ENCODE measurements around the gene AFF3.

The AFF3 gene

DNA sequence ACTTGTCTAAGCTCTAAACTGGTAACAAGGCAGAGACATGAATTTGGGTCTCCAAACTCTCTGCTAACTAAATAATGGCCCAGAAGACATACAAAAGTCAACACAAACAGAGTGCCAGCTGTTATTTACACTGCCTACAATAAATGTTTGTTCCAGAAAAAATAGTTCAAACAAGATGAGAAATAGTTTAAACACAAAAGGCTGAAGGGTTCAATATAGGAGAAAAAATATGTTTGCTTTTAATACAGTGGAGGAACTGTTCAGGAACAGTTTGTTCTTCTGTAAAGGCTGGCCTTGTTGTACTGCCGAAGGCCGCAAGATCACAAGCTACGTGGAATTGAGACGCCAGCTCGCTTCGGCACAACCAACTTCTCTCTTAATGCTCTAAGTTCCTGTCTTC lies 74.6 kb downstream of the AFF3 start:
- DNase-seq: no peak

- no peak for DNase-seq
Measured at GRCh38 chr2:100066856-100067255, 75.5 kb downstream of the AFF3 start.

DNA sequence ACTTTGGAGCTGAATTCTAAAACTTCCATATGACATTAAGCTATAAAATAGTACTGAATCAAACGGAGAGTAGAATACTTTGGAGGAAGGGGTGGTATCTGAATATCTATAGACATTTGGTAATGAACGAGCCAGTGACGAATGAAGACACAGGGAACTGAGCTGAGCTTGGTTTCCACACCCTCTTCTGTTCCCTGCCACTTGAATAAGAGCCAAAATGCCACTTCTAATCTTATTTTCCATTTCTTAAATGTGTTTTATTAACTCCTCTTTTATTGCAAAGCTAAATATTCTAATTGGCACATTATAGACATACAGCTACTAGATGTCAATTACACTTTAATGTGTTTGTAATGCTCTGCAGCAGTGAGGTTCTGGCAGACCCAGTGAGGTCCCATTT lies 76.1 kb downstream of the AFF3 start:
- peak; percentile 16 for DNase-seq

- DNase-seq: peak; percentile 5
Measured at GRCh38 chr2:100064592-100065428, 77.6 kb downstream of the AFF3 start.

DNA sequence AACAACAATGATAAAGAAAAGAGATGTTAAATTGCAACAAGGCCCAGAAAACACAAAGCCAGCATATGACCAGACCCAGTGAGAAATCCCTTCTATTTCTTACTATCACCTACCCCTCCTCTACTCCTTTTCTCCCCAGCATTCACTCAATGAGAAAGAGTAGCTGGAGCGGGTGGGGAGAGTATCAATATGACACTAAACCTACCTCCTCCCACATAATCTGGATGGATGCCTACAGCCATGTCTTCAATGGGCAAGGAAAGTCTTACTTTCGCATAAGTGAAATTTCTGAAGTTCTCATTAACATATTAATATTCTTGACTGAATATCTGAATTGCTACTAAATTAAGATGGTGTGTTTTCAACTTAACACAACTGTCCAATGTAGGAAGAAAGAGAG lies 78.2 kb downstream of the AFF3 start:
- DNase-seq: no peak

- no peak for DNase-seq
Measured at GRCh38 chr2:100063459-100063953, 78.9 kb downstream of the AFF3 start.

- no peak for DNase-seq
Measured at GRCh38 chr2:100062336-100062735, 80.1 kb downstream of the AFF3 start.

DNA sequence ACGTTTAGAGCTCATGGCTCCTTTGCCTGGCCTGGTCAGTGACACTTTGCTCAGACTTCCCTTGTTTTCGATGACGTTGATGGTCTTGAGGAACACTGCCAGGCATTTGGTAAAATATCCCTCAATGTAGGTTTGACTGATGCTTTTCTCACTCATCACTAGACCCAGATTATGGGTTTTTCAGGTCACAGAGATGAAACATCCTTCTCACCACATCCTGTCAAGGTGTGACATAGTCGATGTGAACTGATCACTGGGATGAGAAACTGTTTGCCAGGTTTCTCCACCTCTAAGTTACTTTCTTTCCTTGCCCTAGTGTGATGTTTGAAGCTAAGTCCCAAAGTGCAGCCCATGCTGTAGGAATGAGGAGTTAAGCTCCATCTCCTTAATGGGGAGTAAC lies 81.5 kb downstream of the AFF3 start:
- no peak for DNase-seq

DNA sequence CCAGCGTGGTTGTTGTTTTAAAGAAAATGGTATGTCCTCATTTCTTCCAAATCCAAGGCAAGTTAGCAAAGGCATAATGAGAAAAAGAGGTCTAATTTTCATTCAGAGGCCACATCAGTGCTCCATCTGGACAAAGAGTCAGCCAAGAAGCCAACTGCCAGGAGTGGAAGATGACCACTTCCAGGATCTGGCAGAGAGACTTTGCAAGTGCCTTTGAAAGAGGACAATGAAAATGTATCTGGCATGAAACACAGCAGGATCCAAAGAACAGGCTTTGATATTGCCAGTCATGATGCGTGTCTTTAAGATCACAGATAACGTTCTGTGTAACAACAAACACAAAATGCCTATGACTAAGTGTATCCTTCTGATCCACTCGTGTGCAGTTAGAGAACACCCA lies 82.8 kb downstream of the AFF3 start:
- no peak for DNase-seq

GRCh38 chr2:100057901-100058261 lies 84.5 kb downstream of the AFF3 start:
- no peak for DNase-seq

DNA sequence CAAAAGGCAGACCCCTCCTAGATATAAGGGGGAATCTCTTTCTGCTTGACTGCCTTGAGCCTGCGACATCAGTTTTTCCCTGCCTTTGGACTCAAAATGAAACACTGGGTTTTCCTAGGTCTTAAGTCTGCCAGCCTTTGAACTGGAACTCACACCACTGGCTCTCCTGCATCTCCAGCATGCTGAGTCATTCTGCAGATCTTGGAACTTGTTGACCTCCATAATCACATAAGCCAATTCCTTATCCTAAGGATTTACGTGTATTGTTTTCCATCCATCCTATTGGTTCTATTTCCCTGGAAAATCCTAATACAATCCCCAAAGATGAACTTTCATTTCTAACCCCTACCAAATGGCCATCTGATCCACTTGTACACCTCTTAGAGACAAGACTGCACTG lies 88.0 kb downstream of the AFF3 start:
- DNase-seq: no peak

DNA sequence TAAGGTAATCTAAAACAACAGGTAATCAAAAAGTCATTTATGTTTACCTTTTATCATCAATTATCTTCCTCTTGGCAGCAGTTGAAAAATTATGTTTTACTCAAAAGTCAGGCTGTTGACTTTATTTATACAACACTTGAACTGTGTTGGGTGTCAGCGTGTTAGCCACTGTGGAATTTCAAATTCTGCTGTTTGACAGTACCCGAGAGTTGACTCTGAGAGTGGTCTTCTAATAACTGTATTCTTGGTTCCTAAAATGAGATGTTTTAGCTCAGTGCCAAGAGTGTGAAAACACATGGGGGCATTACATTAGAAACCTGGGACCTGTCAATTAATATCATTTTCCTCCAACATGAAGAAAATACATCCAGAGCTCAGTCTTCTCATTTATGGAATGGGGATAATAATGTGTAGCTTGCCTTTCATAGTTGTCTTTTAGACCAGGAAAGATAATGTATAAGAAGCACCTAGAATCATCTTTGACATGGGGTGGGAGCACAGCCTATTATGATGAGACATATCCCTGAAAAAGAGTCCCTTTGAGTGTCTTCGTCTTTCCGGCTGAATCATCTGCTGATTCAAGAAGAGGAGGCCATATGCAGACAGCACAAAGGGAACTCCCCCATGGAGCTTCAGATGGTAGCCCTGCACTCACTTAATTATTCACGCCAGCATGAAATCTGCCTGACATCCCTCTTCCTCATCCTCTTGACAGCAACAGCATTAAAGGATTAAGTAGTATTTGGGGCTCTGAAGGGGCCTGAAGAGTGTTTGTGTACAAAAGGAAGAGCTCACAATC lies 89.1 kb downstream of the AFF3 start:
- DNase-seq: no peak

DNA sequence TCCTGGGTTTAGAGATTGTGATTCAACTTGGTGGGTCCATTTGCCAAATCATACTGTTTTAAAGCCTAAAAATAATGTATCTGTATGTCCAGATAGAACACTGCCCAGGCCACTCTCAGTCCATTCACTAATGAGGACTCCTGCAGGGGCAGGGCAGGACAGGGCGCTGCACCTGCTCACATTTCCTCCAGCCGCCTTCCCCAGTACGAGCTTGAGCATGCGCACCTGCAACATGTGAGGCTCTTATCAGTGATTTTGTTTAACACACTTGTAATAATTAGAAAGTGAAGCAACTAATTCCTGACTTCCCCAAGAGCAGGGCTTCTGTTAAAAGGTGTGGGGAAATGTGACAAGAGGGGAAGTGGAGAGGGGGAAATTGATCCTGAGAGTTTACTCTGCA lies 89.7 kb downstream of the AFF3 start:
- DNase-seq: no peak

GRCh38 chr2:100051253-100051652 lies 91.1 kb downstream of the AFF3 start:
- no peak for DNase-seq

- no peak for DNase-seq
Measured at GRCh38 chr2:100050685-100051084, 91.7 kb downstream of the AFF3 start.

- no peak for DNase-seq
Measured at GRCh38 chr2:100046961-100047947, 95.1 kb downstream of the AFF3 start.

DNA sequence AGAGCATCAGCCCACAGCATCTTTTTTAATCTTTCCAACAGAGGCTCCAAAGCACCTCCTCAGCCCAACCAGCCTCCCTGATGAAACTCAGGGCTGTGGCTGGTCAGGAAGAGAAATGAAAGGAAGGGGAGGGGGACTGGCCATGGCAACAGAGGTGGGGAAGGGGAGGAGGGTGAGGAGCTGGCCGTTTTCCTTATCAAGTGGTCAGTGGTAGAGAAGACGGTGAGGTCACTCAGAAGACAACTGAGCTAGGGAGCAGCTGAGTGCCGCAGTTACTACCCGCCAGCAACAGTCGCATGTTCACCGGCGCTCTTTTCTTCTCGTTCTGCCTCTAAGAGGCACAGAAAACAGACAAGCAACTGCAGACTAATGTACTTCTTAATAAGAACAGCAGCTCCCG lies 97.4 kb downstream of the AFF3 start:
- DNase-seq: no peak

DNA sequence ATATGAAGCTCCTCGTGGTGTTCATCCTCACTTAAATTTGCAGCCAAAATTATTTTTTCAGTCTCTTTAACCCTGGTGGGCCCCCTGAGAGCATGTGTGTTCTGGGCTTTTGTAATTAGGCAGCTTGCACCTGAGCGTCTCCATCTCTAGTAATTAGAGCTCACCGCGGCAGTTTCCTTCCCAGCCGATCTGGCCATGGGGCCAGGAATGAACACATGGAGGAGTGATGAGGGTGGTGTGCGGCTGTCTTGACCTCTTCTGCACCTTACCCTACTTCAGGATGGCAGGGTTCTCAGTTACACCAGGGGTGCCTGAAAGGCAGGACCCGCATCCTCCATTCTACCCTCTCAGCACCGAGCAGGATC lies 98.5 kb downstream of the AFF3 start:
- DNase-seq: no peak

DNA sequence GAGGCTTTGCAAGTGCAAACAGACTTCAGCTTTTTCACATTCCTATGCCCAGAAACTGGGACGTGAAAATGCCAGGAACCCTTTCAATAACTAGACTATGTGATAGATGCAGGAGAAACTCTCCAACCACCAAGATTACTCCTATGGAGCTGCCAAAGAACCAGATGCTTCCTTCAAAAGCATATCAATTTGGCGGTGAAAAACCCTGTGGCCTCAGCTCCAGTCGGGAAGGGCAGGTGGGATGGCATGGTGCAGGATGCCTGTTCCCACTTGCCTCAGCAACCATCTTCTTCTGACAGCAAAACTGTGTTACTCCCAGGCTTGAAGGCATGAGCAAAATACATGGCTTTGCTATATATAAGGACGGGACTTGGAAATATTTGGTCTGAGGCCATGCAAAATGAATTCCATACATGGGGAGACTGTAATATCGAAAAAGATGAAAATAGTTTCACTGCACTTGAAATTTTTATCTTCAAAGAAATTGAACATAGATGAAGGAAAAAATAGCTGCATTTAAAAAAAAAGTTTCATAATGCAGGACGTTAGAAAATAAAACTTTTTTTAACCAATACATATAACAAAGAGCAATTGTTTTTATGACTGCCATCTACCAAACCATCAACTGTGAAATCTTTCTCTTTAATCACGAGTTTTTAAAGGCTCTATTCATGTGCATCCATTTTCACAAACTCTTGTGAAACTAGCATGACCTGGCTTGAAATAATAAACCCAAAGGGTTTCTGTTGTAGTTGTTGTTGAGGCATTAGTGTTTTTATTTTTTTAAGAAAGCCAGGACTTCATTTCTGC lies 99.1 kb downstream of the AFF3 start:
- DNase-seq: no peak

DNA sequence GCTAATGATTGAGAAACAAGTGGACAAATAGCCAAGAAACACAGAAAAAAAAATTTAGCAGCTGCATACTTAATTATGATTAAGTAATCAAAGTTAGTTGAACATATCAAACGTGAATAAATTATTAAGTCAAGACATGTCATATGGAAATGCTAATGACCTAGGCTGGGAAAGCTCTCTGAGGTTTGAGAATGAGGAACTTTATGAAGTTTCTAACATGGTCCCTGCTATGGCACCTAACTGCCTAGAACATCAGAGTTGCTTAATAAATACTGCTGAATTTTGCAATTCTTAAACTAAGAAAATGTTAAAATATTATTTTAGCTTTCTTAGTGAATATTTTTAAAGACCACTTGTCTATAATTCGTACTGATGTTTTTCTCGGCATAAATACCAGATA lies 99.8 kb downstream of the AFF3 start:
- peak; percentile 20 for DNase-seq

- DNase-seq: no peak
Measured at GRCh38 chr2:100041946-100042345, 100.4 kb downstream of the AFF3 start.

DNA sequence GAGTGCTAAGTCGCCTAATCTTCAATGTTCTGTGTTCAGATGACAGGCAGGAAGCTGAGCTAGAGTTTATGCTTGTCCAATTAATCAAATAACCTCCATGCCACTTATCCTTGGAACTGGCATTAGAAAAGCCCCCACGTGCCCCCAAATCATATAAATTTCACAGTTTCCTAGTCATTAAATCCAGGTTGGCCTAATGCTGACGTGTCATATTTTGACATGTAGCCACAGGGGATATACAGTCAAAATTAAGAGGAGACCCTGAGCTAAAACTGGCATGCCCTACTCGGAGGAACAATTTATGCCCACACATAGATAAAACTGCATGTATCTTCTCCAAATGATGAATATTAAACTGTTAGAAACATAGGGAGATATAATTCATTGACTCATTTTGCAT lies 101.0 kb downstream of the AFF3 start:
- no peak for DNase-seq
